PC-3 (cell line): Measurements from ENCODE around the gene RABGAP1. TPM values are rescaled to one million over a fixed set of nuclear protein-coding genes. Genes with fewer than 3 reads are reported as not detected.

Source experiments
- ATAC-seq: fragments of 200-7000 bp; cut with Tn5 transposase; 2 replicates; pipeline ENCODE4 v1.9.1; 2020; ENCODE audit warnings: mild to moderate bottlenecking, moderate library complexity
- BruUV-seq: library from RNA; stranded (reverse); fragments of 400-500 nt; replicated peaks from 2 replicates; lab custom pipeline; 2021; lab: Mats Ljungman, UMichigan
- CTCF ChIA-PET: fragments of 300-600 bp; sonication (Branson Sonifier 250); formaldehyde crosslinking; loops from one replicate; lab custom pipeline; 2022; ENCODE audit warnings: antibody characterized with exemption; lab: Charles Lee
- POLR2A ChIA-PET: fragments of 300-600 bp; sonication (Branson Sonifier 250); formaldehyde crosslinking; loops from one replicate; lab custom pipeline; 2022; ENCODE audit warnings: antibody characterized with exemption; ENCODE audit not compliant: unreplicated experiment; lab: Charles Lee
- DNase-seq: peaks from one replicate; pipeline ENCODE4 v3.0.0-alpha.2; 2015
- H2AFZ ChIP-seq: fragments of 300-600 bp; sonication (generic); 2 replicates; pipeline ENCODE4 v1.6.0; 2016; ENCODE audit warnings: antibody characterized with exemption, low read length
- H3F3A ChIP-seq: fragments of 300-600 bp; sonication (generic); one replicate; pipeline ENCODE4 v1.6.0; 2017; ENCODE audit warnings: antibody characterized with exemption, low read length, control low read depth, mild to moderate bottlenecking; ENCODE audit not compliant: unreplicated experiment
- H3K27ac ChIP-seq: fragments of 300-600 bp; sonication (generic); 2 replicates; pipeline ENCODE4 v1.5.1; 2016; ENCODE audit warnings: mild to moderate bottlenecking, low read length
- H3K27me3 ChIP-seq: fragments of 300-600 bp; sonication (generic); 2 replicates; pipeline ENCODE4 v1.6.1; 2016; ENCODE audit warnings: low read length, mixed read lengths
- H3K36me3 ChIP-seq: fragments of 300-600 bp; sonication (generic); 2 replicates; pipeline ENCODE4 v1.6.1; 2016; ENCODE audit warnings: low read depth, mixed run types, low read length, mixed read lengths
- H3K4me1 ChIP-seq: fragments of 300-600 bp; sonication (generic); 2 replicates; pipeline ENCODE4 v1.5.1; 2016; ENCODE audit warnings: low read length; ENCODE audit not compliant: insufficient read depth
- H3K4me2 ChIP-seq: fragments of 300-600 bp; sonication (generic); 2 replicates; pipeline ENCODE4 v1.6.0; 2016; ENCODE audit warnings: low read length
- H3K4me3 ChIP-seq: fragments of 300-600 bp; sonication (generic); 2 replicates; pipeline ENCODE4 v1.5.1; 2016; ENCODE audit warnings: mild to moderate bottlenecking, low read length, mixed read lengths
- H3K79me2 ChIP-seq: fragments of 300-600 bp; sonication (generic); 2 replicates; pipeline ENCODE4 v1.6.1; 2017; ENCODE audit warnings: low read length, mixed read lengths
- H3K9ac ChIP-seq: fragments of 300-600 bp; sonication (generic); 2 replicates; pipeline ENCODE4 v1.6.0; 2016; ENCODE audit warnings: mild to moderate bottlenecking, low read length
- H3K9me2 ChIP-seq: fragments of 300-600 bp; sonication (generic); replicated peaks from 2 replicates; pipeline ENCODE4 v1.6.1; 2016; ENCODE audit warnings: mixed run types, low read length, mixed read lengths
- H3K9me3 ChIP-seq: fragments of 300-600 bp; sonication (generic); 2 replicates; pipeline ENCODE4 v1.6.1; 2016; ENCODE audit warnings: low read length, mixed read lengths
- H4K20me1 ChIP-seq: fragments of 300-600 bp; sonication (generic); 2 replicates; pipeline ENCODE4 v1.6.1; 2016; ENCODE audit warnings: low read length, mixed read lengths
- CTCF ChIP-seq: fragments of 300-600 bp; sonication (generic); conservative IDR thresholded peaks from 2 replicates; pipeline ENCODE4 v1.5.1; 2017; ENCODE audit warnings: antibody characterized with exemption, low read depth, mild to moderate bottlenecking, low read length
- EZH2 ChIP-seq: fragments of 300-600 bp; sonication (generic); IDR thresholded peaks from one replicate; pipeline ENCODE4 v1.6.1; 2017; ENCODE audit warnings: antibody characterized with exemption, mild to moderate bottlenecking, low read length; ENCODE audit not compliant: unreplicated experiment
- EZH2phosphoT487 ChIP-seq: fragments of 300-600 bp; sonication (generic); IDR thresholded peaks from 2 replicates; pipeline ENCODE4 v1.6.1; 2018; ENCODE audit warnings: mild to moderate bottlenecking, antibody characterized with exemption, low read length, borderline replicate concordance
- intact Hi-C: fragments of 100-400 bp; cut with micrococcal nuclease; formaldehyde crosslinking; loops from 2 replicates; pipeline ENCODE4 v1.9.0; 2023
- total RNA-seq: library from RNA; depleted of rRNA; stranded (reverse); fragments of >200 nt; gene quantifications from 2 replicates; pipeline ENCODE4 v1.2.3, GENCODE V29; 2014

RABGAP1 gene
- total RNA-seq, 1 experiment from 2014 or later: 16.5 TPM

GRCh38 chr9:123059472-123060220 lies 118.8 kb downstream of the RABGAP1 start:
- ATAC-seq (no peak), DNase-seq (no peak)
- peaks cover 8% of the 10 kb centered on the region for H3K4me1 ChIP-seq
- peaks cover 6% of the 10 kb centered on the region; the same call in 1 of the 2 replicates for H3K36me3 ChIP-seq
- no TSS peak for BruUV-seq
- no peaks in the 10 kb centered on the region for H4K20me1 ChIP-seq
- no peak overlapping the region for H3K27ac ChIP-seq
- intact Hi-C loops: no loop called here
- no peaks in the 10 kb centered on the region for H3K27me3 ChIP-seq
- no peaks in the 10 kb centered on the region for H3K9me2 ChIP-seq
- H3K4me2 ChIP-seq: no peak overlapping the region
- no peak overlapping the region for H3K4me3 ChIP-seq
- H3K9me3 ChIP-seq: no peaks in the 10 kb centered on the region
- H3F3A ChIP-seq: no peaks in the 10 kb centered on the region
- CTCF ChIA-PET: no interaction called here
- H3K9ac ChIP-seq: no peak overlapping the region
- H2AFZ ChIP-seq: no peak overlapping the region
- TF ChIP-seq CTCF (no peak), EZH2 (no peak), EZH2phosphoT487 (no peak)
- no peaks in the 10 kb centered on the region for H3K79me2 ChIP-seq
- POLR2A ChIA-PET: no interaction called here

- ATAC-seq: no peak
- intact Hi-C loops: no loop called here
- H3K4me1 ChIP-seq: peaks cover 8% of the 10 kb centered on the region
- H3K9me2 ChIP-seq: no peaks in the 10 kb centered on the region
- H3K9ac ChIP-seq: no peak overlapping the region
- peaks cover 2% of the 10 kb centered on the region; the same call in 1 of the 2 replicates for H3K36me3 ChIP-seq
- no peaks in the 10 kb centered on the region for H3K9me3 ChIP-seq
- no peak overlapping the region for H3K4me2 ChIP-seq
- H2AFZ ChIP-seq: no peak overlapping the region
- H3K27ac ChIP-seq: no peak overlapping the region
- ChIA-PET CTCF (no interaction called here), POLR2A (interaction anchor here (0.6 kb wide), 1 partner anchor 31 kb away, joined by 3 read pairs; no protein-coding TSS in a partner anchor)
- no peak overlapping the region for H3K4me3 ChIP-seq
- DNase-seq: no peak
- BruUV-seq: no TSS peak
- no peaks in the 10 kb centered on the region for H3F3A ChIP-seq
- H4K20me1 ChIP-seq: no peaks in the 10 kb centered on the region
- no peak for TF ChIP-seq CTCF
- TF ChIP-seq EZH2: no peak
- TF ChIP-seq EZH2phosphoT487: no peak
- H3K79me2 ChIP-seq: no peaks in the 10 kb centered on the region
- no peaks in the 10 kb centered on the region for H3K27me3 ChIP-seq
These were observed 120.4 kb downstream of the RABGAP1 start for GRCh38 chr9:123061216-123061615.
